Erythroblast (primary cell): ENCODE measurements around the gene DPYSL4.

Source experiments
- GATA1 ChIP-seq: IDR thresholded peaks from 2 replicates; pipeline ENCODE4 v1.6.1; 2011; ENCODE audit warnings: low read depth, mild to moderate bottlenecking, control low read depth, low read length, moderate library complexity
- POLR2A ChIP-seq: IDR thresholded peaks from 2 replicates; pipeline ENCODE4 v1.6.1; 2011; ENCODE audit warnings: mild to moderate bottlenecking, low read length

DNA sequence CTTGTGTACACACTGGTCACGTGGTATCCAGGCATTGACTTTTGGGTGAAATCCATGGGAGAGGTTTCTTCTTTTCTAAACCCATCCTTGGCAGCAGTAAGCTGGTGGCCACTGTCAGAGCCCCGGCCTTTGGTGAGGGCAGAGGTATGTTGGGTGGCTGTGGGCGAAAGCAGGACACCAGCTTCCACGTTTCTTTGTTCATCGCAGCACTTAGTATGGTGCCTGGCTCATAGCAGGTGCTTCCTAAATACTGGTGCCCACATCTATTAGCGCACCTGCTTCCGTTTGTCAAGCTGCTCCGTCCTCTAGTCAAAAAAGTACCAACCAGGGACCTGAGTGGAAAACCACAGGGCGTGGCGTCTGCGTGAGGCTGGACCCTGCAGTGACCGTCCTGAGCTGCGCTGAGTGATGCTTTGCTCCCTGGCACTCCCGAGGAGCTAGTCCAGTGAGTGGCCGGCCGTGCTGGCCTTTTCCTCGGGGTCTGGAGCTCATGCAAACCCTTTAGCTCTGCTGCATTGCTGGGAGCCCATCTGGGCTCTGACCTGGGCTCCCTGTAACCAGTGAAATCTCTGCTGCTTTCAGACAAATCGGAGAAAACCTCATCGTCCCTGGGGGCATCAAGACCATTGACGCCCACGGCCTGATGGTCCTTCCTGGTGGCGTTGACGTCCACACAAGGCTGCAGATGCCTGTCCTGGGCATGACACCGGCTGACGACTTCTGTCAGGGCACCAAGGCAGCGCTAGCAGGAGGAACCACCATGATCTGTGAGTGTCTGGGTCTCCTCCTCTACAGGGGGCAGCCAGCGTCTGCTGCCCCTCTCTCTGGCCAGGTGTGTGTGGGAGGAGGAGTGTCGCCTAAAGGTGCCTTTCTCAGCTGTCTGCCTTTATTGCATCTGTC, 5.6 kb downstream of the DPYSL4 start:
- TF ChIP-seq POLR2A = no peak
- no peak for TF ChIP-seq GATA1
